Astrocyte of the cerebellum (primary cell): Measurements from ENCODE around the gene SLC41A3.
A peak's percentile ranks its signal among the peaks of the same experiment; 100 is the strongest.
"Not testable (repeated sequence)": the region's sequence is repeated elsewhere in the genome, so short reads cannot be mapped to it uniquely, and the experiment has no call there.

ENCODE experiments used
- DNase-seq: peaks from one replicate; pipeline ENCODE4 v3.0.0-alpha.2; 2011; ENCODE audit warnings: low read depth
- H3K4me3 ChIP-seq: 2 replicates; pipeline ENCODE4 v1.5.1; 2011; ENCODE audit warnings: mild to moderate bottlenecking, low read depth, low read length, moderate library complexity
- CTCF ChIP-seq: IDR thresholded peaks from 2 replicates; pipeline ENCODE4 v1.5.1; 2012; ENCODE audit warnings: low read length, low read depth, moderate library complexity, mild to moderate bottlenecking; ENCODE audit errors: missing control alignments
- in situ Hi-C: cut with HindIII; loops from 2 replicates; pipeline ENCODE4 v1.10.0; 2017; ENCODE audit warnings: low sequenced_read_pairs

Gene SLC41A3

GRCh38 chr3:125971997-125972944 is 111.7 kb downstream of the SLC41A3 start:
- in situ Hi-C loops, DNase-seq: not testable (repeated sequence)
- peak; percentile 75 for TF ChIP-seq CTCF
- H3K4me3 ChIP-seq = peak overlapping the region; percentile 33

DNA sequence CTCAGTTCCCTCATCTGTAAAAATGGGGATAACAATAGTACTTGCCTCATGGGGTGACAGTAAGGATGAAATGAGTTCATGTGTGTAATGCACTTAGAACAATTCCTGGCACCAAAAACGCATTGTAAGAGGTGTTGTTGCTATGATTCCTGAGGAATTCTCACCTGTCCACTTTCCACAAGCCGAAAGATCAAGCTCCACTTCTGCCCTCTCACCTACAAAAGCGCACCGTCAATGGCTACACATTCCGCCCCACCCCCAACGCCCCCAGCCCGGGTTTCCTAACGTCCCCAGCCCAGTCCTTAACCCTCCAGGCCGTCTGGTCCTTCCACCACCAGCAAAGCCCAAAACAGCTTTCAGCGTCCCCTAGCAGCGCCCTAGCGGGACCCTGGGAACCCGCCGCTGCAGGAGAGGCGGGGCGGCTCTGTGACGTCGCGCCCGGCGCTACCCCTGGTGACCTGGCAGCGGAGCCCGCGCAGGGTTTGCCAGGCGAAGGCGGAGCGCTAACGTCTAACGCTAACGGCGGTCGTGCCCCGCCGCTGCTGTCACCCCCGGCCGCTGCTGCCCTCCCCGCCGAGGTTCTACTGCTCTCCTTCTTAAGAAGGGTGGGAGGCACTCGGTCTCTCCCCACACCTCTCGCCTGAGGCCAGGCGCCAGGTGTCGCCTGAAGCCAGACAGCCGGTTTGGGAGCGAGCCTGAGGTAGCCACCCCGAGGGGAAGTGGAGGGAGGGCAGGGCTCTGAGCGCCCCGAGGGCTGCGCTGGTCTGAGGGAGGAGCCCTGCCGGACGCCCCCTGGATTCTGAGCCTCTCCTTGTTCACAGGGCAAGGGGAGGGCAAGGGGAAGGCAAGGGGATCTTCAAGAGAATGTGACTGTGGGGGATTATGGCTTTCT is 115.0 kb downstream of the SLC41A3 start, which contains the start of gene ROPN1B:
Gene ROPN1B (plus strand): TSS at position 478 of the 892 bp plus-strand sequence. CDS start 2,877 bp downstream, outside the sequence.
- in situ Hi-C loops, H3K4me3 ChIP-seq, DNase-seq: not testable (repeated sequence)

- H3K4me3 ChIP-seq, in situ Hi-C loops, DNase-seq: not testable (repeated sequence)
Observed at GRCh38 chr3:125968121-125968520, 115.8 kb downstream of the SLC41A3 start.

- no peak for TF ChIP-seq CTCF
- in situ Hi-C loops = no loop called here
- no peak overlapping the region for H3K4me3 ChIP-seq
Observed at GRCh38 chr3:125967156-125967555, 116.8 kb downstream of the SLC41A3 start.

DNA sequence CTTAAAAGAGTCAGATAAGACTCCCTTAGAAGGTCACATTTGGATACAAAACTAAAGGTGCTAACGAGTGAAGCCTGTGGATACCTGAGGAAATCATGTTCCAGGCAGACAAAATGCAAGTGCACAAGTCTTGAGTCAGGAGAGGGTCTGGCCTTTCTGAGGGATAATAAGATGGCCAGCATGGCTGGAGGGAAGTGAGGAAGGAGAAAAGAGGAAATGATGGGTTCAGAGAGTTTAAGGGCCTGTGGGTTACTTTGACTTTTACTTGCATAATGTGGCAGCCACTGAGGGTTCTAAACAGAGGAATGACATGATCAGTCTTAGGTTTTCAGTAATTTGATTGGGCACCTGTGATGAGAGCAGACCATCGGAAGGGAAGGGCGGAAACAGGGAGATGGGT is 118.4 kb downstream of the SLC41A3 start:
- in situ Hi-C loops = no loop called here
- DNase-seq = no peak
- no peak overlapping the region for H3K4me3 ChIP-seq
- TF ChIP-seq CTCF = no peak

More at GRCh38 chr3:125967156-125967555, 116.8 kb downstream of the SLC41A3 start:
- DNase-seq = no peak

DNA sequence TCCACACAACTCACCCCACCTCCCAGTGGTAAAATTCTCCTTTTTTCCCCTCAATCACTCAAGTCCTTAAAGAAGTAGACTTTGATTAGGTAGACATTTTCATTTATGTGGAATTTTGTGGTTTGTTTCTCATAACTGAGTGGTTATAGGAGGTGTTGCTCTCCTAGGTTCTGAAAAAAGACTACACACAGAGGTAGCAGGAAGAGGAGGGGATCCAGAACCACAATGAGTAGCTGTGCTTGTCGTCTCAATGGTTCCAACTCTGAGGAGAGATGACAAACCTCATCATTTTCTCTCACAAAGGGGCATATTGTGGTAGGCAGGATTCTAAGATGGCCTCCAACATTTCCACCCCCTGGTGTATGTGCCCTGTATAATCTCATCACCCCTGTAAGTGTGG is 120.1 kb downstream of the SLC41A3 start:
- H3K4me3 ChIP-seq, in situ Hi-C loops, DNase-seq: not testable (repeated sequence)

GRCh38 chr3:125961289-125961589 is 122.7 kb downstream of the SLC41A3 start:
- no peak overlapping the region for H3K4me3 ChIP-seq
- TF ChIP-seq CTCF = no peak
- no peak for DNase-seq
- in situ Hi-C loops = no loop called here
